GM12872 (cell line): Measurements from ENCODE around the gene FBLN1.

ENCODE experiments used
- TF ChIP-seq, protein P1 (sequence below): IDR thresholded peaks from 3 replicates; pipeline ENCODE4 v1.5.1; 2011; ENCODE audit warnings: low read depth, mild to moderate bottlenecking, low read length, moderate library complexity; ENCODE audit not compliant: insufficient read depth

Gene FBLN1

DNA sequence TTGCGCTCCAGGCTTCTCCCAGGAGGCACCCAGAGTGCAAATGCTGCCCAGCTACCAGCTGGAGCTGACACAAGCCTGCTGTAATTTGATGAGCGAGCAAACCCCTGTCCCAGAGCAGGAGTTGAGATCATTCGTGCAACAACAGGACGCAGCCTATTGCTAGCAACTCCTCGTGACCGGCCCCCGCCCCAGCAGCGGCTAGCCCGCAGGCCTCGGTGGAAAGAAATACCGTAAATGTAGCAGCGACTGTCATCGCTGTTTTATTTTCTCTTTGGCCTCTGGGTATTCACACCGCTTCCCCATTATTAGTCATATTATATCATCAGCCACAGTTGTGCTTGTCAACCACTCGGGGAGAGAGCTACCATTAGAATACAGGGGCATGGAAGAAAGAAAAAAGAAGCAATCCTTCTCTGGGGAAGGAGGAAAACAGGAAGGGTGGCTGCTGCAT is 109.8 kb downstream of the FBLN1 start:
- TF ChIP-seq, protein P1, sequence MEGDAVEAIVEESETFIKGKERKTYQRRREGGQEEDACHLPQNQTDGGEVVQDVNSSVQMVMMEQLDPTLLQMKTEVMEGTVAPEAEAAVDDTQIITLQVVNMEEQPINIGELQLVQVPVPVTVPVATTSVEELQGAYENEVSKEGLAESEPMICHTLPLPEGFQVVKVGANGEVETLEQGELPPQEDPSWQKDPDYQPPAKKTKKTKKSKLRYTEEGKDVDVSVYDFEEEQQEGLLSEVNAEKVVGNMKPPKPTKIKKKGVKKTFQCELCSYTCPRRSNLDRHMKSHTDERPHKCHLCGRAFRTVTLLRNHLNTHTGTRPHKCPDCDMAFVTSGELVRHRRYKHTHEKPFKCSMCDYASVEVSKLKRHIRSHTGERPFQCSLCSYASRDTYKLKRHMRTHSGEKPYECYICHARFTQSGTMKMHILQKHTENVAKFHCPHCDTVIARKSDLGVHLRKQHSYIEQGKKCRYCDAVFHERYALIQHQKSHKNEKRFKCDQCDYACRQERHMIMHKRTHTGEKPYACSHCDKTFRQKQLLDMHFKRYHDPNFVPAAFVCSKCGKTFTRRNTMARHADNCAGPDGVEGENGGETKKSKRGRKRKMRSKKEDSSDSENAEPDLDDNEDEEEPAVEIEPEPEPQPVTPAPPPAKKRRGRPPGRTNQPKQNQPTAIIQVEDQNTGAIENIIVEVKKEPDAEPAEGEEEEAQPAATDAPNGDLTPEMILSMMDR: no peak

DNA sequence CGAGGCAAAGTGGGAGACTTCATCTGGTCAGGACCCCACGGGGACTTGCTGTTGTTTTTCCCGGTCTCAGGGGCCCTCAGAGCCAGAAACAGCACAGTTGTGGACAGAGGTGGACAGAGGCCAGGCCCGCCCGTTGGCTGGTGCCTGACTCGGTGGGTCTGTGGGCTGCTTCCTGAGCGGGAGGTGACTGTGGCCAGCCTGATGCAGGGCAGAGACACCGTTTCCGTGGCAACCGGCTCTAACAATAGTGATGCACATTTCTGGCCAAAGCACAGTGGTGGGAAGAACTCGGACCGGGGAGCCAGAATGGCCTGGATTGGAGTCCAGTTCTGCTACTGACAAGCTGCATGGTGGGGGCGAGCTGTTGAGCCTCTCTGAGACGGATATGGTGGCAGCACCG is 110.3 kb downstream of the FBLN1 start:
- TF ChIP-seq, protein P1: no peak

DNA sequence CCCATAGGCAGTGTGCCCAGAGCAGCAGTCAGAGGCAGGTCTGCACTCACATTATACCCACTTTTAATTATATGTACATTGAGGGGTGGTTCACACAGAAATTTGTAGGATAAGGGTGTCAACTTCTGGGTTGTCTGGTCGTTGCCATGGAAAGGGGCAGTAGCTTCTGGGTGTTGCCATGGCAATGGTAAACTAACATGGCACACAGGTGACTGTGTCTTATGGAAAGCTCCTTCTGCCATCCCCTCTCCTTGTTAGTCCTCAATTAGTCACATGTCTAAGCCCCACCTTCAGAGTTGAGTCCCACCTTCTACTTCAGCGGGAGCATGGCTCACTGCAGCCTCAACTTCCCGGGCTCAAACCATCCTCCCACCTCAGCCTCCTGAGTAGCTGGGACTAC is 112.7 kb downstream of the FBLN1 start:
- TF ChIP-seq, protein P1: no peak

DNA sequence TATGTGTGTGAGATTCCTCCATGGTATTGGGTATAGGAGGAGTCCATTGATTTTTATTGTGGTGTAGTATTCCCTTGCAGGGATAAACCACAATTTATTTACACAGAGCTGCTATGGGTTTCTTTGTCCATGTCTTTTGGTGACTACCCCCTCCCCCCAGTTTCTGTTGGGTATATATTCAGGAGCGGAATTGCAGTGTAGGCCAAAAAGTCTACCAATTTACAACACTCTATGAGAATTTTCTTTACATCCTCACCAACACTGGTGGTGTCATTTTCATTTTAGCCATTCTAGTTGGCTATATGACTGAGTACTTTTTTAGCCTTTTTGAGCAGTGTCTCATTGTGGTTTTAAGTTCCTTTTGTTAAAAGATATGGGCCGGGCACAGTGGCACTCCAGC is 113.7 kb downstream of the FBLN1 start:
- TF ChIP-seq, protein P1: no peak

DNA sequence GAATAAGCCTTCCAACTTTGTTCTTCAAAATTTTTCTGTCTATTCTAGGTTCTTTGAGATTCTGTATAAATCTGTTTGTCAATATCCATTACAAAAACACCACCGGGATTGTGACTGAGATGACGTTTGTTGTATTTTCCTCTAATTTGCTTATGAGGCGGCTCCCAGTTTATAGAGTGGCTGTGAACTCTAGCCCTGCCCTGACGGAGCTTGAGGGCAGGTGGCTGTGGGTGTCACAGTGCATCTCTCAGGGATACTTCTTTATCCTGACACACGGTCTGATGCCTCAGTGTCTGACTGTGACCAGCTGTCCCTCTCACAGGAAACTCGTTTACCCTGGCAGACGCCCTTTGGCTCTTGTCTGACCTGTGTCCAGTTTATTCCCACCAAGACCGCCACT is 115.3 kb downstream of the FBLN1 start:
- TF ChIP-seq, protein P1: no peak

DNA sequence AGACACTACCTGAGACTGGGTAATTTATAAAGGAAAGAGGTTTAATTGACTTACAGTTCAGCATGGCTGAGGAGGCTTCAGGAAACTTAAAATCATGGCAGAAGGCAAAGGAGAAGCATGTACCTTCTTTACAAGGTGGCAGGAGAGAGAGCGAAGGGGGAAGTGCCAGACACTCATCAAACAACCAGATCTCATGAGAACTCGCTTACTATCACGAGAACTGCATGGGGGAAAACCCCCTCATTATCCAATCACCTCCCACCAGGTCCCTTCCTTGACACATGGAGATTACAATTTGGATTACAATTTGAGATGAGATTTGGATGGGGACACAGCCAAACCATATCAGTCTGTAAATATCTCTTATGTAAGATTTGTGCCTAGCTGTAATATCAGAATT is 118.0 kb downstream of the FBLN1 start:
- TF ChIP-seq, protein P1: no peak

DNA sequence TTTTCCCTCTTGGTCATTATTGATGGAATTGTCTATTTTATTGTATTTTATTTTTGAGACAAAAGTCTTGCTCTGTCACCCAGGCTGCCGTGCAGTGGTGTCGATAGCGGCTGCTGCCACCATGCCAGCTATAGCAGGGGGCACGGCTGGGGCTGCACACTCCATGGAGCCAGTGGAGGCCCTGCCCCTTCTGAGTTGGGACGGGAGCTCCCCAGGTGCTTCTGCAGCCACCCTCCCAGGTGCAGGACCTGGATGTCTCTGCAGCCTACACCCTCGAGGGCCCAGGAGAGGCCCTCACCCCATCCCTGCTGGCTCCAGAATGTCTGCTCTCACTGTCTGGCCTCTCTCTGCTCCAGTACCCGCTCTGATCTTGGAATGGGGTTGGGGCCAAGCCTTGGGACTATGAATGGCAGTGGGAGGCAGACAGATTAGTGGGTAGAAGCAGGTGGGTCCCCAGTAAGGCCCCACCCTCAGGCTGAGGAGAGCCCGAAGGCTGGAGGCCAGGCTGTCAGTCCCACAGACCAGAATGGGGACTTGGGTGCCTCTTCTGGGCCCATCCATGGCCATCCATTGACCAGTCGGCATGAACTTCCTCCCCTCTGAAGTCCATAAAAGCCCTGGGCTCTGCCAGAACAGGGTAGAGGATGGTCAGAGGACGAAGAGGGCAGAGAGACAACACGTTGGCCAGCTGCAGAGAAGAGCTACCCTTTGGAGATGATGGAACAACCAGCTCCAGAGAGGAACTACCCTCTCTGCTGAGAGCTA is 119.3 kb downstream of the FBLN1 start:
- TF ChIP-seq, protein P1: no peak
